T-cell (primary cell): ENCODE data around the gene FA2H. TPM values are rescaled to one million over a fixed set of nuclear protein-coding genes. Genes with fewer than 3 reads are reported as not detected.

Experiments
- ATAC-seq, 4 experiments: fragments of 200-7000 bp in 3 of 4; fragments of 150-1000 bp in 1 of 4; cut with Tn5 transposase; replicated peaks in 1 of 4; 1 replicate in 3 of 4; 2 replicates in 1 of 4; pipeline ENCODE4 v1.10.0; 2021; ENCODE audit warnings: moderate library complexity in 3 of 4, mild to moderate bottlenecking in 2 of 4, moderate number of reproducible peaks in 1 of 4
- CTCF ChIA-PET, 2 donors: fragments of 300-600 bp; sonication (Branson Sonifier 250); formaldehyde crosslinking; loops; one replicate each; lab custom pipeline; 2022; ENCODE audit warnings: antibody characterized with exemption in 2 of 2; lab: Charles Lee
- POLR2A ChIA-PET, 2 donors: fragments of 300-600 bp; sonication (Branson Sonifier 250); formaldehyde crosslinking; loops; one replicate each; lab custom pipeline; 2022; ENCODE audit warnings: antibody characterized with exemption in 2 of 2; lab: Charles Lee
- DNase-seq, 35 experiments: peaks; one replicate each; pipeline versions ENCODE4 v3.0.0 to v3.0.0-alpha.2; 2013 to 2023
- H3K27ac ChIP-seq: one replicate; pipeline ENCODE4 v1.5.1; 2013; ENCODE audit warnings: low read length
- H3K27me3 ChIP-seq, 2 experiments: replicated peaks in 1 of 2; 1 replicate in 1 of 2; 2 replicates in 1 of 2; pipeline versions ENCODE4 v1.6.1 to v1.7.0; 2013; ENCODE audit warnings: low read length in 1 of 2, mixed read lengths in 1 of 2; ENCODE audit not compliant: control insufficient read depth in 2 of 2, insufficient read depth in 2 of 2; ENCODE audit errors: extremely low read depth in 1 of 2
- H3K36me3 ChIP-seq, 2 donors: 1 replicate in 1 of 2; 2 replicates in 1 of 2; pipeline versions ENCODE4 v1.6.1 to v1.7.0; 2013; ENCODE audit warnings: low read length in 1 of 2; ENCODE audit not compliant: control insufficient read depth in 2 of 2, insufficient read depth in 1 of 2; ENCODE audit errors: extremely low read depth in 1 of 2
- H3K4me1 ChIP-seq, 2 experiments: 1 replicate in 1 of 2; 2 replicates in 1 of 2; pipeline versions ENCODE4 v1.6.1 to v1.7.0; 2013; ENCODE audit warnings: low read length in 2 of 2, mixed read lengths in 1 of 2; ENCODE audit not compliant: insufficient read depth in 2 of 2, control insufficient read depth in 1 of 2; ENCODE audit errors: extremely low read depth in 1 of 2
- H3K4me3 ChIP-seq, 2 donors: 1 replicate in 1 of 2; 2 replicates in 1 of 2; pipeline versions ENCODE4 v1.5.1 to v1.7.0; 2013; ENCODE audit warnings: mild to moderate bottlenecking in 2 of 2, low read length in 1 of 2, moderate library complexity in 1 of 2; ENCODE audit not compliant: control insufficient read depth in 1 of 2; ENCODE audit errors: extremely low read depth in 1 of 2
- H3K9me3 ChIP-seq: 2 replicates; pipeline ENCODE4 v1.7.0; 2013
- H3K27ac Mint-ChIP-seq, 2 donors: one replicate each; pipeline ENCODE4 v1.8.0; 2020 to 2021; ENCODE audit warnings: mild to moderate bottlenecking in 2 of 2, mixed read lengths in 2 of 2
- H3K27me3 Mint-ChIP-seq, 2 donors: one replicate each; pipeline ENCODE4 v1.8.0; 2021 to 2022; ENCODE audit warnings: mixed read lengths in 2 of 2
- H3K36me3 Mint-ChIP-seq: one replicate; pipeline ENCODE4 v1.8.0; 2021; ENCODE audit warnings: mixed read lengths
- H3K4me1 Mint-ChIP-seq, 3 donors: one replicate each; pipeline ENCODE4 v1.8.0; 2020 to 2022; ENCODE audit warnings: mixed read lengths in 3 of 3, mild to moderate bottlenecking in 1 of 3
- H3K4me3 Mint-ChIP-seq, 3 donors: one replicate each; pipeline ENCODE4 v1.8.0; 2020 to 2022; ENCODE audit warnings: mild to moderate bottlenecking in 3 of 3, mixed read lengths in 3 of 3, moderate library complexity in 3 of 3
- H3K9me3 Mint-ChIP-seq, 3 donors: one replicate each; pipeline ENCODE4 v1.8.0; 2020 to 2022; ENCODE audit warnings: mixed read lengths in 3 of 3
- WGBS: methylation state at CpG from one replicate; pipeline ENCODE4 v1.1.5; 2013; ENCODE audit warnings: missing lambda C conversion rate; ENCODE audit not compliant: insufficient coverage; 5-methylcytosine and 5-hydroxymethylcytosine counted together
- total RNA-seq, 35 experiments: library from RNA in 6 of 35; stranded (reverse) in 6 of 35; fragments of 120-200 nt in 1 of 35; gene quantifications; one replicate each; pipeline versions ENCODE4 v1.2.1 to v1.2.4 and lab custom pipeline; 2013 to 2026

FA2H gene
- total RNA-seq, 5 donors from 2014 or later (not counting 1 experiment from before 2014, with no cell fraction given) = 0.23 to 0.39 (median 0.35) TPM; not detected in 2

GRCh38 chr16:74757349-74757748 is 17.3 kb downstream of the FA2H start:
- DNase-seq = no peak
- no peaks in the 10 kb centered on the region for H3K36me3 Mint-ChIP-seq
- H3K27ac ChIP-seq = no peak overlapping the region
- H3K4me3 Mint-ChIP-seq = no peak overlapping the region
- ChIA-PET CTCF (no interaction called here), POLR2A (interaction anchor here in 1 of 2 donors (0.7 kb wide), 1 partner anchor 119 kb away, joined by 5 read pairs; no protein-coding TSS in a partner anchor)
- H3K4me1 Mint-ChIP-seq = no peaks in the 10 kb centered on the region
- peaks cover 5 to 9% of the 10 kb centered on the region in 2 donors for H3K27me3 Mint-ChIP-seq
- H3K36me3 ChIP-seq = no peaks in the 10 kb centered on the region
- no peaks in the 10 kb centered on the region for H3K9me3 Mint-ChIP-seq
- no peaks in the 10 kb centered on the region for H3K9me3 ChIP-seq
- ATAC-seq = no peak
- WGBS = 91% methylated on average over 1 of the region's 4 CpGs
- no peak overlapping the region for H3K27ac Mint-ChIP-seq
- H3K4me1 ChIP-seq = no peaks in the 10 kb centered on the region
- H3K4me3 ChIP-seq = no peak overlapping the region
- H3K27me3 ChIP-seq = peaks cover 0 to 9% of the 10 kb centered on the region in 2 experiments

- CTCF ChIA-PET = no interaction called here
- ATAC-seq = no peak
- H3K27me3 ChIP-seq = peaks cover 0 to 9% of the 10 kb centered on the region in 2 experiments
- H3K9me3 ChIP-seq = no peaks in the 10 kb centered on the region
- 93% methylated on average over 3 of the region's 6 CpGs for WGBS
- no peaks in the 10 kb centered on the region for H3K4me1 ChIP-seq
- no peak overlapping the region for H3K4me3 ChIP-seq
- Mint-ChIP-seq H3K36me3 (no peaks in the 10 kb centered on the region), H3K27me3 (peaks cover 8 to 9% of the 10 kb centered on the region in 2 donors), H3K9me3 (no peaks in the 10 kb centered on the region), H3K4me3 (no peak overlapping the region), H3K4me1 (no peaks in the 10 kb centered on the region), H3K27ac (no peak overlapping the region)
- H3K36me3 ChIP-seq = no peaks in the 10 kb centered on the region
- POLR2A ChIA-PET = no interaction called here
- DNase-seq = no peak
- H3K27ac ChIP-seq = no peak overlapping the region
These were observed 18.4 kb downstream of the FA2H start for GRCh38 chr16:74756203-74756602.

DNA sequence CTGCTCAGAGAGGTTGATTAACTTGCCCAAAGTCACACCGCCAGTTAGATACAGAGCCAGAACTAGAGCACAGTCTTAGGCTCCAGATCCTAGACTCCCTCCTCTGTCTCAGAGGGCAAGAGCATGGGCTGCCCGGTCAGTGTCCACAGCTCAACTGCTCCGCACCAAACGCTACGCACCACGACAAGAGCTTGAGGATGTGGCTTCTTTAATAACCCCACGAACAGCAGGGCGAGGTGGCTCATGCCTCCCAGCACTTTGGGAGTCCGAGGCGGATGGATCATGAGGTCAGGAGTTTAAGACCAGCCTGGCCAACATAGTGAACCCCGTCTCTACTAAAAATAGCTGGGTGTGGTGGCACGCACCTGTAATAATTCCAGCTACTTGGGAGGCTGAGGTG is 21.4 kb downstream of the FA2H start:
- H3K36me3 Mint-ChIP-seq = no peaks in the 10 kb centered on the region
- no peaks in the 10 kb centered on the region for H3K4me1 Mint-ChIP-seq
- no peaks in the 10 kb centered on the region for H3K36me3 ChIP-seq
- H3K27me3 Mint-ChIP-seq = peaks cover 8 to 9% of the 10 kb centered on the region in 2 donors
- H3K27ac Mint-ChIP-seq = no peak overlapping the region
- H3K27ac ChIP-seq = no peak overlapping the region
- DNase-seq (no peak), ATAC-seq (no peak)
- ChIA-PET CTCF (no interaction called here), POLR2A (no interaction called here)
- 87% methylated on average over 9 of the region's 12 CpGs for WGBS
- H3K27me3 ChIP-seq = peaks cover 0 to 14% of the 10 kb centered on the region in 2 experiments
- H3K9me3 Mint-ChIP-seq = no peaks in the 10 kb centered on the region
- H3K9me3 ChIP-seq = no peaks in the 10 kb centered on the region
- H3K4me3 Mint-ChIP-seq = no peak overlapping the region
- no peak overlapping the region for H3K4me3 ChIP-seq
- no peaks in the 10 kb centered on the region for H3K4me1 ChIP-seq

- no peaks in the 10 kb centered on the region for H3K36me3 Mint-ChIP-seq
- POLR2A ChIA-PET = no interaction called here
- DNase-seq (no peak), ATAC-seq (no peak)
- H3K9me3 ChIP-seq = no peaks in the 10 kb centered on the region
- H3K27me3 ChIP-seq = peaks cover 0 to 18% of the 10 kb centered on the region in 2 experiments
- H3K4me1 Mint-ChIP-seq = no peaks in the 10 kb centered on the region
- H3K27ac ChIP-seq = no peak overlapping the region
- no peaks in the 10 kb centered on the region for H3K36me3 ChIP-seq
- H3K4me3 Mint-ChIP-seq = no peak overlapping the region
- H3K4me1 ChIP-seq = no peaks in the 10 kb centered on the region
- peaks cover 8 to 9% of the 10 kb centered on the region in 2 donors for H3K27me3 Mint-ChIP-seq
- H3K4me3 ChIP-seq = no peak overlapping the region
- no peak overlapping the region for H3K27ac Mint-ChIP-seq
- H3K9me3 Mint-ChIP-seq = no peaks in the 10 kb centered on the region
- 82% methylated on average over 3 of the region's 5 CpGs for WGBS
- CTCF ChIA-PET = no interaction called here
These were observed 21.9 kb downstream of the FA2H start for GRCh38 chr16:74752756-74753155.

DNA sequence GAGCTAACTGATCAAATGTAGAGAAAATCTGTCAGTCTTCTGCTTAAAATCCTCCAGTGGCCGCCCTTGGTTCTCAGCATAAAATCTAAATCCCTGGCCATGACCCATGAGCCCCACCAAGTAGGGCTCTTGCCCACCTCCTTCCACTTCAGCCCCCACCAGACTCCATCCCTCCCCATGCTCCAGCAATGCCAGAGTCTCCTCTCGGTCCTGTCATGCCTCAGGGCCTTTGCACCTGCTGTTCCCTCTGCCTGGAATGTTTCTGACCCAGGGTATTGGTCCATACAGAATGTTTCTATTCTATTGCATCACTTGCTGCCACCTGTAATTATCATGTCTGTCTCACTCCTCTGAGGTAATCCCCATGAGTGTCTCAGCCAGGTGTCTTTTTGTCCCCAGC is 22.4 kb downstream of the FA2H start:
- Mint-ChIP-seq H3K36me3 (no peaks in the 10 kb centered on the region), H3K9me3 (no peaks in the 10 kb centered on the region), H3K27ac (no peak overlapping the region), H3K4me3 (no peak overlapping the region), H3K4me1 (no peaks in the 10 kb centered on the region), H3K27me3 (peaks cover 8 to 9% of the 10 kb centered on the region in 2 donors)
- Histone ChIP-seq H3K4me3 (no peak overlapping the region), H3K27ac (no peak overlapping the region), H3K27me3 (peaks cover 0 to 18% of the 10 kb centered on the region in 2 experiments), H3K9me3 (no peaks in the 10 kb centered on the region), H3K4me1 (no peaks in the 10 kb centered on the region), H3K36me3 (no peaks in the 10 kb centered on the region)
- ATAC-seq (no peak), DNase-seq (no peak)
- CTCF ChIA-PET = no interaction called here
- POLR2A ChIA-PET = no interaction called here
- WGBS = 88% methylated on average over 2 of the region's 2 CpGs

DNA sequence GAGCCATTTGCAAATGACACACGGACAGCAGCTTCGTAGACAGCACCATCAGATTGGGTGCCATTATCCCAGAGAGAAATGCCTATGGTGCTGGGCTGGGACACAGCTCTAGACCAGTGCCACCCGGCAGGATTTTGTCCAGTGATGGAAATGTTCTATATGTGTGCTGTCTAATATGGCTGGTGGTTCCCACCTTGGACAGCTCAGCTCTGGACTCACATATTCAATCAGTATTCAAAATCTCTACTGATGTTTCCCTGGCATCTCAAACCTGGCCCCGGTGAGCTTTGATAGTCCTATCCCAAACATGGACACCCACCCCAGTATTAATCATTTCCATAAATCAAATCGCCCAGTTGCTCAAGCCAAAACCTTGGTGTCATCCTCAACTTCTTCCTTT is 23.0 kb downstream of the FA2H start:
- H3K4me3 ChIP-seq = no peak overlapping the region
- no peaks in the 10 kb centered on the region for H3K9me3 ChIP-seq
- Mint-ChIP-seq H3K4me1 (no peaks in the 10 kb centered on the region), H3K27ac (no peak overlapping the region), H3K36me3 (no peaks in the 10 kb centered on the region), H3K27me3 (peaks cover 8 to 9% of the 10 kb centered on the region in 2 donors), H3K9me3 (no peaks in the 10 kb centered on the region), H3K4me3 (no peak overlapping the region)
- ATAC-seq (no peak), DNase-seq (no peak)
- peaks cover 0 to 18% of the 10 kb centered on the region in 2 experiments for H3K27me3 ChIP-seq
- no peaks in the 10 kb centered on the region for H3K36me3 ChIP-seq
- no peak overlapping the region for H3K27ac ChIP-seq
- POLR2A ChIA-PET = no interaction called here
- CTCF ChIA-PET = no interaction called here
- no peaks in the 10 kb centered on the region for H3K4me1 ChIP-seq
- WGBS = 86% methylated on average over 4 of the region's 5 CpGs
